Activated CD8-positive, alpha-beta T cell treated with anti-CD3 and anti-CD28 coated beads for 36 hours (primary cell): ENCODE measurements around the gene HK3. TPM values are rescaled to one million over a fixed set of nuclear protein-coding genes. Genes with fewer than 3 reads are reported as not detected.

Experiments used
- ATAC-seq: fragments of 200-7000 bp; cut with Tn5 transposase; one replicate; pipeline ENCODE4 v1.10.0; 2021; ENCODE audit warnings: mild to moderate bottlenecking, moderate library complexity
- CTCF ChIA-PET: fragments of 350-600 bp; sonication (Branson Sonifier 250); formaldehyde crosslinking; loops from one replicate; lab custom pipeline; 2021; ENCODE audit warnings: antibody characterized with exemption; lab: Charles Lee
- POLR2A ChIA-PET: fragments of 350-600 bp; sonication (Branson Sonifier 250); formaldehyde crosslinking; loops from one replicate; lab custom pipeline; 2021; ENCODE audit warnings: antibody characterized with exemption; lab: Charles Lee
- DNase-seq: peaks from one replicate; pipeline ENCODE4 v3.0.0-alpha.2; 2020
- H3K27ac Mint-ChIP-seq: one replicate; pipeline ENCODE4 v1.8.0; 2021; ENCODE audit warnings: mild to moderate bottlenecking, mixed read lengths
- H3K27me3 Mint-ChIP-seq: one replicate; pipeline ENCODE4 v1.8.0; 2021; ENCODE audit warnings: mixed read lengths
- H3K36me3 Mint-ChIP-seq: one replicate; pipeline ENCODE4 v1.8.0; 2021; ENCODE audit warnings: low read depth, mixed read lengths
- H3K4me1 Mint-ChIP-seq: one replicate; pipeline ENCODE4 v1.8.0; 2021; ENCODE audit warnings: low read depth, mixed read lengths
- H3K4me3 Mint-ChIP-seq: one replicate; pipeline ENCODE4 v1.8.0; 2021; ENCODE audit warnings: mild to moderate bottlenecking, moderate library complexity, mixed read lengths
- H3K9me3 Mint-ChIP-seq: one replicate; pipeline ENCODE4 v1.8.0; 2021; ENCODE audit warnings: mixed read lengths
- intact Hi-C: fragments of 100-400 bp; cut with micrococcal nuclease; formaldehyde crosslinking; loops from one replicate; pipeline ENCODE4 v1.10.0; 2022
- total RNA-seq, 2 experiments: library from RNA; stranded (reverse); gene quantifications; one replicate each; pipeline ENCODE4 v1.2.3, GENCODE V29; 2021
- TF ChIP-seq, protein P1 (sequence below): fragments of 200-600 bp; IDR thresholded peaks from one replicate; pipeline ENCODE4 v1.8.0; 2022; ENCODE audit warnings: antibody characterized with exemption, mild to moderate bottlenecking

HK3 gene
- total RNA-seq, 2 experiments from 2014 or later, result not detected

DNA sequence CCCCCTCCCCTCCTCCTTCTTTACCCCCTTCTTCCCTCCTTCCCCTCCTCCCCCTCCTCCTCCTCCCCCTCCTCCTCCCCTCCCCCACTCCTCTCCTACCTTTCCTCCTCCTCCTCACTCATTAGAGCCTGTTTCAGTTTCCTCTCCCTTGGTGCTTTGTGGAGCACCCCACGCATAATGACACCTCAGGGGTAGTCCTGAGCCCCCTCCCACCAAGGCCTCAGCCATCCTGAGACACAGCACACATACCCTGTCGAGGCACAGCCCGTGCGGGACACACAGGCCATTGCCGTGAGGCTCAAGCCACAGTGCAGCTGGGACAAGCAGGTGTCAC is 35.4 kb downstream of the HK3 start:
- Mint-ChIP-seq H3K9me3 (no peaks in the 10 kb centered on the region), H3K27ac (no peak overlapping the region), H3K4me3 (no peak overlapping the region), H3K27me3 (peaks cover 37% of the 10 kb centered on the region), H3K4me1 (no peaks in the 10 kb centered on the region), H3K36me3 (no peaks in the 10 kb centered on the region)
- intact Hi-C loops, result no loop called here
- ATAC-seq (no peak), DNase-seq (no peak)
- TF ChIP-seq, protein P1, sequence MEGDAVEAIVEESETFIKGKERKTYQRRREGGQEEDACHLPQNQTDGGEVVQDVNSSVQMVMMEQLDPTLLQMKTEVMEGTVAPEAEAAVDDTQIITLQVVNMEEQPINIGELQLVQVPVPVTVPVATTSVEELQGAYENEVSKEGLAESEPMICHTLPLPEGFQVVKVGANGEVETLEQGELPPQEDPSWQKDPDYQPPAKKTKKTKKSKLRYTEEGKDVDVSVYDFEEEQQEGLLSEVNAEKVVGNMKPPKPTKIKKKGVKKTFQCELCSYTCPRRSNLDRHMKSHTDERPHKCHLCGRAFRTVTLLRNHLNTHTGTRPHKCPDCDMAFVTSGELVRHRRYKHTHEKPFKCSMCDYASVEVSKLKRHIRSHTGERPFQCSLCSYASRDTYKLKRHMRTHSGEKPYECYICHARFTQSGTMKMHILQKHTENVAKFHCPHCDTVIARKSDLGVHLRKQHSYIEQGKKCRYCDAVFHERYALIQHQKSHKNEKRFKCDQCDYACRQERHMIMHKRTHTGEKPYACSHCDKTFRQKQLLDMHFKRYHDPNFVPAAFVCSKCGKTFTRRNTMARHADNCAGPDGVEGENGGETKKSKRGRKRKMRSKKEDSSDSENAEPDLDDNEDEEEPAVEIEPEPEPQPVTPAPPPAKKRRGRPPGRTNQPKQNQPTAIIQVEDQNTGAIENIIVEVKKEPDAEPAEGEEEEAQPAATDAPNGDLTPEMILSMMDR, result no peak
- POLR2A ChIA-PET, result no interaction called here
- CTCF ChIA-PET, result no interaction called here

DNA sequence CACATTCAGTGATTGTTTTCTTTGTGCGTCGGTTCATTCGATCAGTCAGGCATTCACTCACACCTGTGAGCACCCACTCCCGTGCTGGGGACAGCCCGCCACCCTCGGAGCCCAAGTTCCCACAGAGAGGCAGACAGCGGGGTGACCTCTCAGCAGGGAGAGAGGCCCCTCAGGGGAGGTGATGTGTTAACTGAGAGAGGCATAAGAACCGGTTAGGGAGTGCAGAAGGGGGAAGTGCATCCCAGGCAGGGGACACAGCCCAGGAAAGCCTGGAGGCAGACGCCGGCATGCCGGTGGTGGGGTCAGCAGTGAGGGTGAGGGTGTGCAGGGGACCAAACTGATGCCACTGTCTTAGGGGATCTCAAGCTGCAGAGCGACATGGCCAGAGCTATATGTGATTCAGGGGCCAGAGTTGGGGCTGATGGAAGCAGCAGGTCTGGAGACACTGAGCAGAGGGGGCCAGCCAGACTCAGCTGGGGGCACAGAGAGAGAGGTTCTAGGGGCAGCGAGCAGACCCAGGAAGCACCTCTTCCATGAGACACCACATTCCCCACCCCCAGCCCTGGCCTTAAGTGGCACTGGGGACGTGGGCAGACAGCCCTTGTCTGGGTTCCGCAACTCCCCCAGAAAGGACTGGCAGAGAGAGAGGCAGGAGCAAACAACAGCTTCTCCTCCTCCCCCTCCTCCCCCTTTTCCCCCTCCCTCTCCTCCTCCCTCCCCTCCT is 35.9 kb downstream of the HK3 start:
- POLR2A ChIA-PET, result no interaction called here
- no peaks in the 10 kb centered on the region for H3K4me1 Mint-ChIP-seq
- TF ChIP-seq, protein P1, result no peak
- H3K36me3 Mint-ChIP-seq, result no peaks in the 10 kb centered on the region
- no peak overlapping the region for H3K4me3 Mint-ChIP-seq
- intact Hi-C loops, result no loop called here
- DNase-seq (no peak), ATAC-seq (no peak)
- H3K27me3 Mint-ChIP-seq, result peaks cover 39% of the 10 kb centered on the region
- CTCF ChIA-PET, result no interaction called here
- H3K27ac Mint-ChIP-seq, result no peak overlapping the region
- no peaks in the 10 kb centered on the region for H3K9me3 Mint-ChIP-seq

DNA sequence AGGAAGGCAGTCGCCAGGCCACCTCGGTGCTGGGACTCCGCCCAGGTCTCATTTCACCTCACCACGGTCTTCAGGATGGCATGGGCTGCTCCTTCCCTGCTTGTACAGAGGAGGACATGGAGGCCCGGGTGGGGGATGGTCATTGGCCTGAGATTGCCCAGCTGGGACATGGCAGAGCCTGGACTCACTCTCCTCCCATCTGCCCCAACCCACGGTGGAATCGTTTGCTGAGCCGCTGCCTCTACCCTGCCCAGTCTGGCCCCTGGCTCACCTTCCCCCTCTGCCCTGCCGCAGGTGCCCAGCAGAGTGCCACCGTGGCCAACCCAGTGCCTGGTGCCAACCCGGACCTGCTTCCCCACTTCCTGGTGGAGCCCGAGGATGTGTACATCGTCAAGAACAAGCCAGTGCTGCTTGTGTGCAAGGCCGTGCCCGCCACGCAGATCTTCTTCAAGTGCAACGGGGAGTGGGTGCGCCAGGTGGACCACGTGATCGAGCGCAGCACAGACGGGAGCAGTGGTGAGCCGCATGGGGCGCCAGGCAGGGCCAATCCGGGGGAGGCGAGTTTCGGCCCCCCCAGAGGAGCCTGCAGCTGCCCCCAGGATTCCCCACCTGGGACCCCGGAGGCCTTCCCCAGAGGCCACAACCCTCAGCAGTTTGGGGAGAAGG is 36.7 kb downstream of the HK3 start:
- intact Hi-C loops, result no loop called here
- TF ChIP-seq, protein P1, result no peak
- DNase-seq, result no peak
- Mint-ChIP-seq H3K36me3 (no peaks in the 10 kb centered on the region), H3K27me3 (peaks cover 39% of the 10 kb centered on the region), H3K27ac (no peak overlapping the region), H3K4me1 (no peaks in the 10 kb centered on the region), H3K9me3 (no peaks in the 10 kb centered on the region), H3K4me3 (no peak overlapping the region)
- CTCF ChIA-PET, result no interaction called here
- POLR2A ChIA-PET, result no interaction called here
- no peak for ATAC-seq

DNA sequence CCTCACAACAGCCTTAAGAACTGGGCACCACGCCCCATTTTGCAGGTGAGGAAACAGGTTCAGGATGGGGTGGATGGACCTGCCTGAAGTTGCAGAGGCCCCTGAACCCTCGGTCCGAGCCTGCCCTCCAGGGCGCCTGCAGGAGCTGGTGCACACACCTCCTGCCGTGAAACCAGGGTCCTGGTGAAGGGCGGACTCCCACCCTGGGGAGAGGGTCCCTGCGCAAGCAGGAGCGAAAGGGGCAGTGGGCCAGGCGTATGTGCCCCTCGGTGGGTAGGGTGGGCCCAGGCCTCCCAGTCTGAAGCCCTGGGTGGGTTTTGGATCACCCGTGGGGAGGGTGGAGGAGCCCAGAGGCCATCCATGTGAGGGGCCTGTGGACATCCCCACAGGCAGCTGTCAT is 37.9 kb downstream of the HK3 start:
- no peak for DNase-seq
- Mint-ChIP-seq H3K4me3 (no peak overlapping the region), H3K9me3 (no peaks in the 10 kb centered on the region), H3K4me1 (no peaks in the 10 kb centered on the region), H3K36me3 (no peaks in the 10 kb centered on the region), H3K27me3 (peaks cover 29% of the 10 kb centered on the region), H3K27ac (no peak overlapping the region)
- ATAC-seq, result no peak
- ChIA-PET CTCF (no interaction called here), POLR2A (interaction anchor here (1.1 kb wide), 1 partner anchor 20 kb away, joined by 4 read pairs; no protein-coding TSS in a partner anchor)
- TF ChIP-seq, protein P1, result no peak
- intact Hi-C loops, result no loop called here

DNA sequence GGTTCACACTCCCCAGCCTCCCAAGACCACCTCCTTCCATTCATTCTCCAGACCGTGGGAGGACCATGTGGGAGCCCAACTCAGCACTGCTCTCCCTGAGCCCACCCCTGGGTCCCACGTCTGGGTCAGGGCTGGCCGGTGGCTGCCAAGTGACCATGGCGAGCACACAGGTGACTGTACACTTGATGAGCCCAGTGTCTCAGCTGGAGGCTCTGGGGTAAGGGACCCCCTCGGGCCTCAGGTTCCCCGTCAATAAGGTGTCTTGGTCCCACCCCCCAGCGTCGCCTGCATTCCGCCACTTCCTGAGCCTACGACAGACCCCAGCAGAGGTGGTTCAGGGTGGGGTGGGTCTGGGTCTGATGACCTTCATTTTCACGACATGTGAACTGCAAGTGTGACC is 38.8 kb downstream of the HK3 start:
- Mint-ChIP-seq H3K27ac (no peak overlapping the region), H3K4me3 (no peak overlapping the region), H3K36me3 (no peaks in the 10 kb centered on the region), H3K4me1 (no peaks in the 10 kb centered on the region), H3K9me3 (no peaks in the 10 kb centered on the region), H3K27me3 (peaks cover 24% of the 10 kb centered on the region)
- CTCF ChIA-PET, result no interaction called here
- DNase-seq (no peak), ATAC-seq (no peak)
- POLR2A ChIA-PET, result no interaction called here
- intact Hi-C loops, result no loop called here
- TF ChIP-seq, protein P1, result no peak
